Left ventricle myocardium inferior (tissue), 1 donor: ENCODE data around the gene SLC49A3. TPM values are rescaled to one million over a fixed set of nuclear protein-coding genes. Genes with fewer than 3 reads are reported as not detected.

Experiments used
- DNase-seq: peaks from one replicate; pipeline ENCODE4 v3.0.0-alpha.2; 2020
- H3K27ac ChIP-seq: fragments of 200-600 bp; replicated peaks from 2 replicates; pipeline ENCODE4 v1.8.0; 2021
- H3K27me3 ChIP-seq: fragments of 200-600 bp; 2 replicates; pipeline ENCODE4 v1.8.0; 2021; ENCODE audit warnings: low read depth
- H3K36me3 ChIP-seq: fragments of 200-600 bp; 2 replicates; pipeline ENCODE4 v1.8.0; 2021
- H3K4me1 ChIP-seq: fragments of 200-600 bp; 2 replicates; pipeline ENCODE4 v1.8.0; 2021
- H3K4me3 ChIP-seq: fragments of 200-600 bp; 2 replicates; pipeline ENCODE4 v1.8.0; 2021; ENCODE audit warnings: mild to moderate bottlenecking, moderate library complexity
- H3K9me3 ChIP-seq: fragments of 200-600 bp; replicated peaks from 2 replicates; pipeline ENCODE4 v1.8.0; 2021
- intact Hi-C: fragments of 100-400 bp; cut with micrococcal nuclease; formaldehyde crosslinking; loops from one replicate; pipeline ENCODE4 v1.11.0; 2022
- total RNA-seq: library from RNA; stranded (reverse); fragmentation: NEBNext Ultra II Directional; extraction: Animal tissue kit (Norgen Biotek cat#: 25700); gene quantifications from one replicate; pipeline ENCODE4 v1.2.1, GENCODE V29; 2021
- TF ChIP-seq, protein P1 (sequence below): fragments of 200-600 bp; IDR thresholded peaks from 2 replicates; pipeline ENCODE4 v1.8.0; 2021; ENCODE audit warnings: antibody characterized with exemption, mild to moderate bottlenecking, borderline replicate concordance
- donor health status: DM: no; HTN: yes; CAD: no; lungs with severe emphysema.

SLC49A3 gene
- total RNA-seq, 1 donor from 2014 or later, result 12.0 TPM

DNA sequence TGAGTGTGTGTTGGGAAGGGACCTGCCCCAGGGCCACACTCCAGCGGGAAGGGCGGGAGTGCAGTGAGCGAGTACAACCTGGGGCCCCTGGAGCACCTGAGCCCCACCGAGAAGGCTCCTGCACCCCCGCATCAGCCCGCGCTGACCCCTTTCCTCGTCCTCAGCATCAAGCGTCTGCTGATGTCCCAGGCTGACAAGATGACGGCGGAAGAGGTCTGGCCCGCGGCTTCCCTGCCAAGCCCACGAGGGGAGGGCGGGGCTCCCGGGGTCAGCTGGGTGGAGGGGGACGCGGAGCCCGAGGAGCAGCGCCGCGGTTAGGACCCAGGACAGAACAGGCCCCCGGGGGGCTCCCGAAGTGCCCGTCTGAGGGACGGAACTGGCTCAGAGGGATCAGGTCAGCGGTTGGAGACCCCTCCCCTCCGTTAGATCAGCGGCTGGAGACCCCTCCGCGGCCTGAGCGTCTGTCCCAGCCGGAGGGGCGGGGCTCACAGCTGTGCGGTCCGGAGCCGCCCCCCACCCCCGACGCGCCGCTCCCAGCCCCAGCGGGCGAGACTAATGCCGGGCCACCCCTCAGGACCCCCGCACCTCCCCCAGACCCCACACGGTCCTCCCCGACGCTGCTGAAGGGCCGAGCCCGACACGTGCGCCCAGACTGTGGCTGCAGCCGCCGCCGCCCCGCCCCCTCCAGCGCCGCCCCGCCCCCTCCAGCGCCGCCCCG, 7.9 kb downstream of the SLC49A3 start:
- peak overlapping the region; percentile 71 for H3K4me3 ChIP-seq
- no peaks in the 10 kb centered on the region for H3K27me3 ChIP-seq
- peak; percentile 78 for DNase-seq
- peaks cover 32% of the 10 kb centered on the region for H3K4me1 ChIP-seq
- no peaks in the 10 kb centered on the region for H3K36me3 ChIP-seq
- peak overlapping the region; percentile 29 for H3K27ac ChIP-seq
- H3K9me3 ChIP-seq, result no peaks in the 10 kb centered on the region
- TF ChIP-seq, protein P1, sequence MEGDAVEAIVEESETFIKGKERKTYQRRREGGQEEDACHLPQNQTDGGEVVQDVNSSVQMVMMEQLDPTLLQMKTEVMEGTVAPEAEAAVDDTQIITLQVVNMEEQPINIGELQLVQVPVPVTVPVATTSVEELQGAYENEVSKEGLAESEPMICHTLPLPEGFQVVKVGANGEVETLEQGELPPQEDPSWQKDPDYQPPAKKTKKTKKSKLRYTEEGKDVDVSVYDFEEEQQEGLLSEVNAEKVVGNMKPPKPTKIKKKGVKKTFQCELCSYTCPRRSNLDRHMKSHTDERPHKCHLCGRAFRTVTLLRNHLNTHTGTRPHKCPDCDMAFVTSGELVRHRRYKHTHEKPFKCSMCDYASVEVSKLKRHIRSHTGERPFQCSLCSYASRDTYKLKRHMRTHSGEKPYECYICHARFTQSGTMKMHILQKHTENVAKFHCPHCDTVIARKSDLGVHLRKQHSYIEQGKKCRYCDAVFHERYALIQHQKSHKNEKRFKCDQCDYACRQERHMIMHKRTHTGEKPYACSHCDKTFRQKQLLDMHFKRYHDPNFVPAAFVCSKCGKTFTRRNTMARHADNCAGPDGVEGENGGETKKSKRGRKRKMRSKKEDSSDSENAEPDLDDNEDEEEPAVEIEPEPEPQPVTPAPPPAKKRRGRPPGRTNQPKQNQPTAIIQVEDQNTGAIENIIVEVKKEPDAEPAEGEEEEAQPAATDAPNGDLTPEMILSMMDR, result no peak
- intact Hi-C loops, result no loop called here

DNA sequence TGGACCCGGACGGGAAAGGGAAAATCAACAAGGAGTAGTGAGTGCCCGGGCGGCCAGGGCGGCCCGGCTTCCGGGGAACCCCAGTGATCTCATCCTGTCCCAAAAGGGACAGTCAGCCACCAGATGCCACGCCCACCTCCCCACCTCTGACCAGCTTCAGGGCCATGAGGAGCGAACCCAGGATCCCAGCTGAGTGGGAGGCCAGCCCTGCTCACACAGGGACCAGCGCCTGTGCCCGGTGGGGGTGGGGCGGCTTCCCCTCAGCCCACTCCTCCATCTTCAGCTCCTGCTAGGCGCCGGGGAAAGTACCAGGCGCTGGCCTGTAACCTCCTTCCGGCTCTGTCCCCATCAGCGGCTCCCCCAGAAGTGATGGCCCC, 8.4 kb downstream of the SLC49A3 start:
- TF ChIP-seq, protein P1, result no peak
- Histone ChIP-seq H3K4me3 (peak overlapping the region; percentile 71), H3K27me3 (no peaks in the 10 kb centered on the region), H3K36me3 (no peaks in the 10 kb centered on the region), H3K27ac (no peak overlapping the region), H3K4me1 (peaks cover 38% of the 10 kb centered on the region), H3K9me3 (no peaks in the 10 kb centered on the region)
- intact Hi-C loops, result no loop called here
- no peak for DNase-seq

DNA sequence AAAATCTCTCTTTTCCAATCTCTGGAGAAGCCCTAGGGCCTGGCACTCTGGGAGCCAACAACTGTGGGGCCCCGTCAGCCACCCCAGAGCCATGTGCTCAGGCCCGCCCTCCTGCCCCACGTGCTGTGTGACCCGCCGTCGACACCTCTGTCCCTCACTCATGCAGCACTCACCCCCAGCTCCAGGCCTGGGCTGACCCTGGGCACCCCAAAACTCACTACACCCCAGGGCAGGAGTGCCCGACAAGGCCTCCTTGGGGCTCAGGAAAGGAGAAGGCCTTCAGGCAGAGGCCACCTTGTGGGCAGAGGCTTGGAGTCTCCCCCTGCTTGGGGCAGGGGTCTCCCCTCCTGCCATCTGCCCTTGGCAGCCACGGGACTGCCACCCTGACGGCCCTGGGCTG, 8.9 kb downstream of the SLC49A3 start:
- Histone ChIP-seq H3K4me1 (peaks cover 42% of the 10 kb centered on the region), H3K27ac (no peak overlapping the region), H3K27me3 (no peaks in the 10 kb centered on the region), H3K9me3 (no peaks in the 10 kb centered on the region), H3K36me3 (no peaks in the 10 kb centered on the region), H3K4me3 (no peak overlapping the region)
- no peak for DNase-seq
- TF ChIP-seq, protein P1, result no peak
- intact Hi-C loops, result no loop called here

DNA sequence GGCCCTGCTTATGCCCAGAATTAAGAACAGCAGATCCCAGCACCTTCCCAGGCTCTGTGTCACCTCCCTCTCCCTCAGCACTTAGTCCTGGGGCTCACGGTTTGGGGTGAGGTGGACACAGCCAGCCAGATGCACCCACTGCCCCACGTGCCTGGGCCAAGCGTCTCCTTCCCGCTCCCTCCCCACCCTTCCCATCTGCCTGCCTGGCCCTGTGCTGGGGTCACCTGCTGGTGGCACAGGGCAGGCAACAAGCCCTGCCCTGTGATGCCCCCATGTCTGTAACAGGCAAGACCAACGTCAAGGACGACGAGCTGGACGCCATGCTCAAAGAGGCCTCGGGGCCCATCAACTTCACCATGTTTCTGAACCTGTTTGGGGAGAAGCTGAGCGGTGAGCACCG, 9.3 kb downstream of the SLC49A3 start:
- Histone ChIP-seq H3K27me3 (no peaks in the 10 kb centered on the region), H3K27ac (no peak overlapping the region), H3K36me3 (no peaks in the 10 kb centered on the region), H3K4me1 (peaks cover 47% of the 10 kb centered on the region), H3K4me3 (no peak overlapping the region), H3K9me3 (no peaks in the 10 kb centered on the region)
- TF ChIP-seq, protein P1, result no peak
- intact Hi-C loops, result no loop called here
- DNase-seq, result no peak

DNA sequence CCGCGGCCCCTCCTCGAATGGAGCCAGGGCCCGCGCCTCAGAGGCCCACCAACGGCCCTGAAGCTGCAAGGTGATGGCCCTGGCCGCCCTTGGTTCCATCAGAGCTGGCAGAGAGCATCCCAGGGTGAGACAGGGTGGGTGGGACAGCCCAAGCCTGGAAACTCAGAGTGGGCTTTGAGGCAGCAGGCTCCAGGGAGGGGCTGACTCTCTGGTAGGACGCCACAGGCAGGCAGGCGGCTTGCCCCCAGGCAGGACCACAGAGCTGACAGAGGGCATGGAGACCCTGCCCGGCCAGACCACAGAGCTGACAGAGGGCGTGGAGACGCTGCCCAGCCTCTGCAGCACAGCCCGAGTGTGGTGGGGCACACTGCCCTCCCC, 9.9 kb downstream of the SLC49A3 start:
- no peak overlapping the region for H3K4me3 ChIP-seq
- H3K27me3 ChIP-seq, result no peaks in the 10 kb centered on the region
- no peaks in the 10 kb centered on the region for H3K9me3 ChIP-seq
- TF ChIP-seq, protein P1, result no peak
- intact Hi-C loops, result no loop called here
- H3K36me3 ChIP-seq, result no peaks in the 10 kb centered on the region
- H3K27ac ChIP-seq, result no peak overlapping the region
- peaks cover 47% of the 10 kb centered on the region for H3K4me1 ChIP-seq
- no peak for DNase-seq
